CD4-positive, alpha-beta memory T cell (primary cell): ENCODE data around the gene FASTK. TPM values are rescaled to one million over a fixed set of nuclear protein-coding genes. Genes with fewer than 3 reads are reported as not detected.
A peak's percentile ranks its signal among the peaks of the same experiment; 100 is the strongest.

Source experiments
- CTCF ChIA-PET: fragments of 350-600 bp; sonication (Branson Sonifier 250); formaldehyde crosslinking; loops from one replicate; lab custom pipeline; 2021; ENCODE audit warnings: inconsistent platforms; ENCODE audit not compliant: partially characterized antibody; lab: Charles Lee
- POLR2A ChIA-PET: fragments of 350-600 bp; sonication (Branson Sonifier 250); formaldehyde crosslinking; loops from one replicate; lab custom pipeline; 2021; ENCODE audit not compliant: partially characterized antibody; lab: Charles Lee
- DNase-seq, 5 donors: peaks; one replicate each; pipeline versions ENCODE4 v3.0.0 to v3.0.0-alpha.2; 2020 to 2022; ENCODE audit warnings: mixed read lengths in 1 of 5
- H3K27ac ChIP-seq: one replicate; pipeline ENCODE4 v1.7.0; 2013; ENCODE audit warnings: low read depth, low read length
- H3K27me3 ChIP-seq: 2 replicates; pipeline ENCODE4 v1.7.0; 2013; ENCODE audit warnings: mild to moderate bottlenecking, low read length, moderate library complexity; ENCODE audit not compliant: insufficient read depth
- H3K36me3 ChIP-seq: 2 replicates; pipeline ENCODE4 v1.7.0; 2013; ENCODE audit warnings: mild to moderate bottlenecking, low read length, moderate library complexity; ENCODE audit not compliant: insufficient read depth
- H3K4me1 ChIP-seq: 2 replicates; pipeline ENCODE4 v1.7.0; 2013; ENCODE audit warnings: mild to moderate bottlenecking, low read length, moderate library complexity; ENCODE audit not compliant: insufficient read depth
- H3K4me3 ChIP-seq, 2 donors: one replicate each; pipeline ENCODE4 v1.7.0; 2013; ENCODE audit warnings: low read length in 2 of 2, mild to moderate bottlenecking in 1 of 2
- H3K9me3 ChIP-seq, 2 donors: one replicate each; pipeline ENCODE4 v1.7.0; 2013; ENCODE audit warnings: low read length in 2 of 2, control low read depth in 1 of 2; ENCODE audit not compliant: control insufficient read depth in 1 of 2
- H3K27ac Mint-ChIP-seq, 7 donors: one replicate each; pipeline ENCODE4 v1.8.0; 2020 to 2021; ENCODE audit warnings: mixed read lengths in 7 of 7, mild to moderate bottlenecking in 6 of 7, inconsistent platforms in 3 of 7, moderate library complexity in 3 of 7
- H3K27me3 Mint-ChIP-seq, 2 donors: one replicate each; pipeline ENCODE4 v1.8.0; 2020 to 2021; ENCODE audit warnings: mixed read lengths in 2 of 2
- H3K36me3 Mint-ChIP-seq, 2 donors: one replicate each; pipeline ENCODE4 v1.8.0; 2020 to 2021; ENCODE audit warnings: mixed read lengths in 2 of 2, inconsistent platforms in 1 of 2, mild to moderate bottlenecking in 1 of 2
- H3K4me1 Mint-ChIP-seq, 4 donors: one replicate each; pipeline ENCODE4 v1.8.0; 2020 to 2021; ENCODE audit warnings: mixed read lengths in 4 of 4, mild to moderate bottlenecking in 1 of 4
- H3K4me3 Mint-ChIP-seq, 8 donors: one replicate each; pipeline ENCODE4 v1.8.0; 2020 to 2021; ENCODE audit warnings: mixed read lengths in 8 of 8, mild to moderate bottlenecking in 7 of 8, moderate library complexity in 6 of 8, inconsistent platforms in 3 of 8
- H3K9me3 Mint-ChIP-seq, 8 donors: one replicate each; pipeline ENCODE4 v1.8.0; 2020 to 2021; ENCODE audit warnings: mixed read lengths in 8 of 8, mild to moderate bottlenecking in 5 of 8, inconsistent platforms in 3 of 8, moderate library complexity in 1 of 8
- intact Hi-C: fragments of 100-400 bp; cut with micrococcal nuclease; formaldehyde crosslinking; loops from one replicate; pipeline ENCODE4 v1.15.1; 2023
- polyA plus RNA-seq, 2 donors: library from polyadenylated mRNA; unstranded; fragments of 300-500 nt; fragmentation: Illumina TruSeq; gene quantifications; one replicate each; pipeline ENCODE4 v1.2.3, GENCODE V29; 2021
- total RNA-seq, 2 experiments: library from RNA; stranded (reverse); gene quantifications; one replicate each; pipeline ENCODE4 v1.2.3, GENCODE V29; 2021

The FASTK gene
- total and polyA plus RNA-seq, 4 experiments from 2014 or later, result 51.2 to 126 (median 92.5) TPM

DNA sequence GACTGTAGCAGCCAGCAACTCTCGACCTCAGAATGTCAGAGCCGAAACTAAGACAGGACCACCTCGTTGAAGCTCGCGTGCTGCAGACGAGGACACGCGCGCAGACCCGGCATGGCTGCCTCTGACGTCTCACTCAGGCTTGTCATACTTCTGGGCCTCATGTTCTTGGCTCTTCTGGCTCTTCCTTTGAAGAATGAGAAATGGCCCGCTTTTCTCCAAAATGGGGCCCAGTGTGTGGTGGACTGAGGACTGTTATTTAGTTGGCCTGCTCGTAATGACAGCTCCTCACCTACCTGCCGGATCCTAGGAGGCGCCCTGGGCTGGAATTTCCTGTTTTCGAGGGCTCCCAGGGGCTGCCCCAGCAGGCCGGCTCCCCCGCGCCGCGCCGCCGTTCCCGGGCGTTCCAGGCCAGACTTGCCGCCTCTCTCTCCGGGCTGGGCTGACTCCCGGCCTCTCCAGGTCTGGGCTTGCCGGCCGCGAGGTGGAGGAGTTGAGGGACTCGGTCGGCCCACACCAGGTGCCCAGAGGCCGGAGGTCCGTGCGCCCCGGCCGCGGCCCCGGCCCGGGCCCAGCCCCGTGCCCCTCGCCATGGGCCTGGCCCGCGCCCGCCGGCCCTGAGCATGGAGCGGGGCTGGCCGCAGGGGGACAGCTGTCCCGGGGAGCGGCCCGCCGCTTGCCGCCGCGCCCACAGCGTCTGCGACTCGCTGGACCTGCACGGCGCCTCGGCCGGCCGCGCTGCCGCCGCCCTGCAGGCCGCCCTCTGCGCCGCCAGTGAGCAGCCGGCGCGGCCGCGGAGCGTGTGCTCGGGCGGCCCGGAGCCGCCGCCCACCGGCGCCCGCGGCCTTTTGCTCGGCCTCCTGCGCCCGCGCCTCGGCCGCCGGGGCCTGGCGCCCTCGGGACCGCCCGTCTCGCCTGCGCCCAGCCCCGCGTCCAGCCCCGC, 33.8 kb upstream of the FASTK start:
- peak in 1 of 5 donors; percentile 32 for DNase-seq
- Mint-ChIP-seq H3K27ac (no peak overlapping the region), H3K4me3 (peak overlapping the region; percentile 38 to 72 (median 58)), H3K27me3 (no peaks in the 10 kb centered on the region), H3K4me1 (peaks cover 3 to 42% (median 25%) of the 10 kb centered on the region in 4 donors), H3K36me3 (peaks cover 3 to 9% of the 10 kb centered on the region in 2 donors), H3K9me3 (peaks cover 0 to 1% (median 0%) of the 10 kb centered on the region in 8 donors)
- intact Hi-C loops, result no loop called here
- H3K27me3 ChIP-seq, result no peaks in the 10 kb centered on the region
- H3K9me3 ChIP-seq, result no peaks in the 10 kb centered on the region
- no peaks in the 10 kb centered on the region for H3K36me3 ChIP-seq
- peaks cover 31% of the 10 kb centered on the region for H3K4me1 ChIP-seq
- CTCF ChIA-PET, result interaction anchor here (0.7 to 7.8 kb wide), 3 partner anchors 100 to 152 kb away, joined by 3 to 67 read pairs (median 4); no protein-coding TSS in a partner anchor
- POLR2A ChIA-PET, result interaction anchor here (1.7 to 1.9 kb wide), 2 partner anchors 9 to 31 kb away, joined by 6 to 7 read pairs; partner anchors contain the start of gene TMUB1
- H3K4me3 ChIP-seq, result no peak overlapping the region
- H3K27ac ChIP-seq, result no peak overlapping the region

DNA sequence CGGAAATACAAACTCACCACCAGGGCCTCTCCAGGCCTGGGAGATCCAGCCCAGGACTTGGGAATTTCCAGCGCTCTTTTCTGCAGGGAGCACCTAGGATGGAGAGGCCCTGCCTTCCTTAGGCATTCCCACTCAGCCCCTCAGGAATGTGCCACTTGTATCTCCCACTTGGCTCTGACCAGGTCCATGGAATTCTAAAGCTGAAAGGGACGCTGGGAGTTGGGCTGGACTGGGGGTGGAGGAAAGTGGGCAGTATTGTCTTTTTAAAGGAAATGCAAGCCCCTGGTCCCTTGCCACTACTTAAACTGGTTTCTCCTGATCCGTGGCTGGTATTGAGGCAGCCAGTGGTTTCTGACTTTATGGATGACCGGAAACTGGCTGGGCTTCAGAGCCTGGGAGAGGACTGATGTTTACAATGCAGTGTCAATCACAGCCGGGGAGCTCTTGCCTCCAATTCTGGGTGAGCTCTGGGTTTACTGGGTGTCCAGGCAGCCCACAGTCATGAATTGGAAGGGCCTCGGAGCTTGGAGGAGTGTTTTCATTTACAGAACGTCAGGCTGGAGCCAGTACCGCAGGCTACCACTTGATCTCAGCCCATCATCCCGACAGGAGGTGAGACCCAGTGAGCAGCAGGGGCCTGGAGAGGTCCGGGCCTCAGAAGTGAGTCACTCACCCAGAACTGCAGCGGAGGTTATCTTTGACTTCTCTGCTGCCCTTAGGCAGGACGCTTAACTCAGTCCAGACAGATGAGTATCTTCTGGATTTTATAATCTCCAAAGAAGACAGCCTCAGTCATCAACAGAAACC, 32.9 kb upstream of the FASTK start:
- no peaks in the 10 kb centered on the region for H3K9me3 Mint-ChIP-seq
- CTCF ChIA-PET, result interaction anchor here (1.2 to 7.8 kb wide), 5 partner anchors 85 to 216 kb away, joined by 4 to 67 read pairs (median 38); partner anchors contain the start of gene ABCB8
- H3K27ac ChIP-seq, result no peak overlapping the region
- peak overlapping the region; percentile 38 to 72 (median 58) for H3K4me3 Mint-ChIP-seq
- intact Hi-C loops, result no loop called here
- H3K27me3 Mint-ChIP-seq, result no peaks in the 10 kb centered on the region
- H3K4me1 Mint-ChIP-seq, result peaks cover 1 to 38% (median 20%) of the 10 kb centered on the region in 4 donors
- H3K9me3 ChIP-seq, result no peaks in the 10 kb centered on the region
- H3K4me3 ChIP-seq, result no peak overlapping the region
- no peaks in the 10 kb centered on the region for H3K27me3 ChIP-seq
- peaks cover 31% of the 10 kb centered on the region for H3K4me1 ChIP-seq
- POLR2A ChIA-PET, result no interaction called here
- H3K36me3 Mint-ChIP-seq, result peaks cover 0 to 3% of the 10 kb centered on the region in 2 donors
- no peak overlapping the region for H3K27ac Mint-ChIP-seq
- no peaks in the 10 kb centered on the region for H3K36me3 ChIP-seq
- peak in 1 of 5 donors; percentile 12 for DNase-seq

DNA sequence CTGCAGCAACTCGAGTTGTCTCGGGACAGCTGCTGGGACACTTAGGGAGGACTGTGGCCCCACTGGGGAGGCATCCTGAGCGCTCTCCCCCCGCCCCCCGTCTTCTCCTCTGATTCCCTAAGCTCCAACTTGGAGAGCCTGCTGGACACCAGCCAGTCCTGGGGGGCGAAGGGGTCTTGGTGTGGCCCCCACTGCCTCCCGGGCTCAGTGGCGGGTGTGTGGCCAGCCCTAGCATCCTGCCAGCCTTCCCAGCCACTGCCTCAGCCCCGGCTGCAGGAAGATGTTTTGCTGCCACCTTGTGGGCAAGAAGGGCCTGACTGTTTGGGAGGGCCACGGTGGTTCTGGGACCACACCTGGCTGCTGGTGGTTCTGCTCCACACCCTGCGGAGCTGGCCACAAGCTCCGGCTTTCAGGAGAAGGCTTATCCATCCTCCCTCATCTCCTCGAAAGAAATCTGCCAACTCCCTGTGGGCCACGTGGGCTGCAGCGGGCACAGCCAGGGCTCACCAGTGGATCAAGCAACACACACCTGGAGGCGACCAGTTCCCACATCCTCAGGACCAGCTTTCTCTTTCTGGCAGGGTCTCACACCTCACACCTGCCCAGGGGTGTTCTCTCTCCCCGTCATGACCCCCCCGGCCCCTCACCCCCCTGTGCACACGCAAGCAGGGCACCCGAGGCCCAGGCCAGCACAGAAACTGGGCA, 30.5 kb upstream of the FASTK start:
- no peaks in the 10 kb centered on the region for H3K36me3 Mint-ChIP-seq

DNA sequence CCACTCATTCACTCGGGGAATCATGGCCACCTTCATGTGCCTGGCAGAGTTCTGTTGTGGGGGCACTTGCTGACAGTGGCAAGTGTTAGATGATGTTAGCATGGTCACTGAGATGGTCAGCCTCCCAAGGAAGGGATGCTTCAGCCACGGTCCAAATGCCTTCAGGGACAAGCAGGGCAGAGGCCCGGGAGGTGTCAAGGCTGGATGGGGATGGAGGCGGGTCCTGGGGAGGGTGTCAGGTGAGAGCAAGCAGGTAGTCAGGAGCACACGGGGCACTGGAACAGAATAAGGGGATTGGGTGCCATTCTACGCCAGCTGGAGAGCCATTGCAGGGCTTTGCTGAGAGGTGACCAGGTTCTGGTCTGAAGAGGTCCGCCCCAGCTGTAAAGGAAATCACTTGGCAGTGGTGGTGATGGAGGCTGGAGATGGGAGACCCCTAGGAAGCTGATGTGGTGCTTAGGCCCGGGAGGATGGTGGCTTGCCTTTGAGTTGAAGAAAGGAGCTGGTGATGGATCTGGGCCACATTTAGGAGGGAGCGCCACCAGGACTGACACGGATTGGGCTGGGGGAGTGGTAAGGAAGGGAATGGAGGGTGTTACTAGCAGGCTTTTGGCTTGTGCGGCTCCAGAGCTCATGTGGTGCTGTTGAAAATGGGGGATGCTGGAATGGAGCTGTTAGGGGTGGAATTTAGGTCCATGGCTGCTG, 29.8 kb upstream of the FASTK start:
- H3K27ac Mint-ChIP-seq, result peak overlapping the region in 2 of 7 donors; percentile 57 to 70
- no peaks in the 10 kb centered on the region for H3K27me3 ChIP-seq
- H3K4me3 ChIP-seq, result no peak overlapping the region
- intact Hi-C loops, result no loop called here
- H3K27ac ChIP-seq, result no peak overlapping the region
- H3K36me3 ChIP-seq, result no peaks in the 10 kb centered on the region
- H3K36me3 Mint-ChIP-seq, result no peaks in the 10 kb centered on the region
- H3K9me3 ChIP-seq, result no peaks in the 10 kb centered on the region
- ChIA-PET POLR2A (interaction anchor here (1.2 to 3.4 kb wide), 6 partner anchors 25 to 136 kb away, joined by 3 to 16 read pairs (median 4); partner anchors contain the start of genes ABCB8 and FASTK), CTCF (interaction anchor here (0.7 to 7.8 kb wide), 35 partner anchors 9 to 332 kb away, joined by 3 to 67 read pairs (median 4); partner anchors contain the start of genes ABCB8, AGAP3 and ATG9B)
- H3K4me1 Mint-ChIP-seq, result peaks cover 0 to 15% (median 6%) of the 10 kb centered on the region in 4 donors
- no peaks in the 10 kb centered on the region for H3K27me3 Mint-ChIP-seq
- peaks cover 5% of the 10 kb centered on the region for H3K4me1 ChIP-seq
- no peak overlapping the region for H3K4me3 Mint-ChIP-seq
- no peaks in the 10 kb centered on the region for H3K9me3 Mint-ChIP-seq
- DNase-seq, result peak in 1 of 5 donors; percentile 16

More for the DNA sequence above, 30.5 kb upstream of the FASTK start:
- Histone ChIP-seq H3K9me3 (no peaks in the 10 kb centered on the region), H3K36me3 (no peaks in the 10 kb centered on the region), H3K4me1 (peaks cover 10% of the 10 kb centered on the region), H3K27me3 (no peaks in the 10 kb centered on the region), H3K4me3 (no peak overlapping the region), H3K27ac (no peak overlapping the region)
- peaks cover 1 to 20% (median 10%) of the 10 kb centered on the region in 4 donors for H3K4me1 Mint-ChIP-seq
- H3K9me3 Mint-ChIP-seq, result no peaks in the 10 kb centered on the region
- peak; percentile 69 to 76 (median 72) for DNase-seq
- no peaks in the 10 kb centered on the region for H3K27me3 Mint-ChIP-seq
- H3K4me3 Mint-ChIP-seq, result peak overlapping the region in 1 of 8 donors; percentile 30
- intact Hi-C loops, result loop anchor here (1.0 kb wide), 7 partner anchors 24 to 333 kb away; partner anchors contain the start of genes ABCB8 and SLC4A2
- peak overlapping the region in 1 of 7 donors; percentile 57 for H3K27ac Mint-ChIP-seq
- ChIA-PET POLR2A (interaction anchor here (0.8 to 3.4 kb wide), 7 partner anchors 26 to 213 kb away, joined by 3 to 16 read pairs (median 4); partner anchors contain the start of genes ABCB8 and FASTK), CTCF (interaction anchor here (0.7 to 7.8 kb wide), 37 partner anchors 8 to 332 kb away, joined by 3 to 67 read pairs (median 5); partner anchors contain the start of genes ABCB8, AGAP3 and ATG9B)

DNA sequence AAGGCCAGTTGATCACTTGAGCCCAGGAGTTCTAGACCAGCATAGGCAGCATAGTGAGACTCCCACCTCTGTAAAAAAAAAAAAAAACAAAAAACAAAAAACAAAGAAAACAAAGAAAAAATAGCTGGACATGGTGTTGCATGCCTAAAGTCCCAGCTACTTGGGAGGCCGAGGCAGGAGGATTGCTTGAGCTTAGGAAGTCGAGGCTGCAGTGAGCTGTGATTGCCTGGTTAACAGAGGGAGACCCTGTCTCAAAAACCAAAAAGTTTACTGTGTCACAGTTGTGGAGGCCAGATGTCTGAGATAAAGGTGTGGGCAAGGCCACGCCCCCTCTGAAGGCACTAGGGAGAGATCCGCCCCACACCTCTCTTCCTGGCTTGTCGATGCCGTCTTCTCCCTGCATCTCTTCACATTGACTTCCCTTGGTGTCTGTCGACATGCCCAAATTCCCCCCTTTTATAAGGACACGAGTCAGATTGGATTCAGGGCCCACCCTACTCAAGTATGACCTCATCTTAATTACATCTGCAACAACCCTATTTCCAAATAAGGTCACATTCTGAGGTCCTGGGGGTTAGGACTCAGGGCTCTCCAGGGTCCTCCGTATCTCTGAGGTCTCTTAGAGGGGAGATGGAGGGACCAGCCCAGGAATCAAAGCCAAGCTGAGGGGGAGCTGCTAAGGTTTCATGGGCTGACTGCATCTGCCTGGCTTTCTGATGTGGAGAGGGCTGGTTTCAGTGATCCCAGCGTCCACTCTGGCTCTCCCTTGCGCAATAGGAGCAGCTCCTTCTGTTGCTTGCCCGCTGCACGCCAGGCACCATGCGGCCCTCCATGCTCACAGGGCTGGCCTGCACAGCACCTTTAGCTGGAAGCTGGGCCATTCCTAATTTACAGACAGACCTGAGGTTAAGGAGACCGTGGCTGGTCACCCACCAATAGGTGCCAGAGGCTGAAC, 28.8 kb upstream of the FASTK start:
- Histone ChIP-seq H3K27ac (no peak overlapping the region), H3K27me3 (no peaks in the 10 kb centered on the region), H3K4me1 (peaks cover 5% of the 10 kb centered on the region), H3K36me3 (no peaks in the 10 kb centered on the region), H3K4me3 (no peak overlapping the region), H3K9me3 (no peaks in the 10 kb centered on the region)
- no peak overlapping the region for H3K4me3 Mint-ChIP-seq
- no peaks in the 10 kb centered on the region for H3K27me3 Mint-ChIP-seq
- ChIA-PET CTCF (interaction anchor here (0.7 to 7.8 kb wide), 24 partner anchors 8 to 232 kb away, joined by 3 to 67 read pairs (median 5); partner anchors contain the start of genes ABCB8, AGAP3 and ATG9B), POLR2A (interaction anchor here (3.4 kb wide), 1 partner anchor 81 kb away, joined by 16 read pairs; the partner anchor contains the start of gene ABCB8)
- no peaks in the 10 kb centered on the region for H3K9me3 Mint-ChIP-seq
- H3K4me1 Mint-ChIP-seq, result peaks cover 0 to 15% (median 6%) of the 10 kb centered on the region in 4 donors
- intact Hi-C loops, result no loop called here
- no peaks in the 10 kb centered on the region for H3K36me3 Mint-ChIP-seq
- H3K27ac Mint-ChIP-seq, result peak overlapping the region in 2 of 7 donors; percentile 55 to 57
- DNase-seq, result peak in 1 of 5 donors; percentile 29
